GM15510 (cell line): ENCODE measurements around the gene CARNS1.
A peak's percentile ranks its signal among the peaks of the same experiment; 100 is the strongest.

Source experiments
- POLR2A ChIP-seq: IDR thresholded peaks from 3 replicates; pipeline ENCODE4 v1.6.1; 2011; ENCODE audit warnings: borderline replicate concordance; ENCODE audit not compliant: insufficient read length; ENCODE audit errors: extremely low read depth

CARNS1 gene

DNA sequence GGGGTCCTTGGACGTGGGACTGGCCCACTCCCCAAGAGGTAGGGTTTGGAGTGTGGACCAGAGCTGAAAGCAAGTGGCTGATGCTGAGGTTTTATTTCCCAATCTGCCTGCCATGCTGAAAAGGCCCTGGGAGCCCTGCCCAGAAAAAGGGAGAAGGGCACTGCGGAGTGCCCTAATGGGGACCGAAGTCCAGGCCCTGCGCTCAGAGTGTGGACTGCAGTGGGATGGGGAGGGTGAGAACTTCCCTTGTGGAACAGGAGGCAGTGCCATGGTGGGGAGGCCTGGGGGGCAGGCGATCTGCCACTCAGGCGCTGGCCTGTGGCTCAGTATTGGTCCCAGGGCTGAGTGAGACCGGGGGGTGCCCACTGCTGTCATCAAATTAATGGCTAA, 32.7 kb downstream of the CARNS1 start:
- no peak for TF ChIP-seq POLR2A

DNA sequence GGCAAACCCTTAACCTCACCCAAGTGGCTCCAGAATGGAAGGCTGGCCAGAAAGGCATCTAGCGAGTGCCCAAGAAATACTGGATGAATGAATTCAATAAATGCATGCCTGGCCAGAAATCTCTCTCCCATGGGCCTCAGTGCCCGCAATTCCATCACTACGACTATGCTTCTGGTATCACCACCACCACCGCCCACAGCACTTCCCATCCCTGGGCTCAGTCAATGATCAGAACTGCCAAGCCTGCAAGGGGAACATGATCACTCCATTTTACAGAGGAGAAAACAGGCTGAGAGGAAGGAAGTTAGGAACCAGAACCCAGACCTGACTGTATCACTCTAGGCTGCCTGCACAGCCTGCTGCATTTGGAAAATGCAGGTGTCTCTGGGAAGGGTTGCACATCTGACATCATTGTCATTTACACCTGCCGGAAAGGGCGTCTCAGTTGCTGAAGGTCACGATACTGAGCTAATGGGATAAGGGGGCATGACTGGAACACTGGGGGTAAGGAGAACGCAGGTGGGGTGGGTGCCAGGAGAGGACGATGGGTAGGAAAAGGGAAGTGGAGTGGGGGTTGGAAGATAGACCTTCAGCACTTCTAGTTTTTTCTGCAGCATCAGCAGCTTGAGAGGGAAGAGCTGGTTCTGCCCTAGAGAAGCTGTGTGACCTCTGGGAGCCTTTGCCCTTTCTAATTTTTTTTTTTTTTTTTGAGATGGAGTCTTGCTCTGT, 33.8 kb downstream of the CARNS1 start:
- TF ChIP-seq POLR2A: no peak

DNA sequence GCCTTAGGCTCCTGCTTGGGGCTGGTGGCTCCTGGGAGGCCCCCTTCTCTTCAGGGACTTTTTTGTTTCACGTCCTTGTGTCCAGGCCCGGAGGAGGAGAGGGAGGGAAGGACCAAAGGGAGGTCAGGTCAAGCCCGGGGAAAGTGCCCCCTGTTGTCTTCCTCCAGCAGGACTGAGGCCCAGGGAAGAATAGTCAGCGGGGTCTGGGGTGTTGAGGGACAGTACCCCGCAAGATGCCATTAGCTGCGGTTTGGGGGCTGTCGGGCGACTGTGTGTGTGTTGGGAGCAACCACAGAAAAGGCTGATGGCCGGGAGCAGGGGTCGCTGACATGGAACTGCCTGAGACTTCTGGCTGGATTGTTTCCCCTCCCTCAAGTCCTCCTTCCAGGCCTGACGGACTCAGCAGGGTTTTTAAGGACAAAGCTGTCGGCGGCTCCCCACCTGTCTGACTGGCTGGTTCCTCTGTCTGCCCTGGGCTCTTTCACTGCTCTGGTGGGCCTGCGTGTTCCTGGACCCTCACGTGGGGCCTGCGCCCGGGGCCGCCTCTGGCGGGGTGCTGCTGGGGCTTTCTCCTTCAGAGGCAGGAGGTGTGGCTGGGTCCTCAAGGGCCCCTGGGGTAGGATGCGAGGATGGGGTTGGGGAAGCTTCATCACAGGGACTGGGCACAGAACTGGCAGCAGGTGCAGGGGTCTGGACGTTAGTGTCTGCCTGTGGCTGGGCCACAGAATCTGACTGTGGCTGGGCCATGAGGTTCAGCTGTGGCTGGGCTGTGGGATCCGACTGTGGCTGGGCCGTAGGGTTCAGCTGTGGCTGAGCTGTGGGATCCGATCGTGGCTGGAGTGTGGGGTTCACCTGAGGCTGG, 35.5 kb downstream of the CARNS1 start:
- no peak for TF ChIP-seq POLR2A

DNA sequence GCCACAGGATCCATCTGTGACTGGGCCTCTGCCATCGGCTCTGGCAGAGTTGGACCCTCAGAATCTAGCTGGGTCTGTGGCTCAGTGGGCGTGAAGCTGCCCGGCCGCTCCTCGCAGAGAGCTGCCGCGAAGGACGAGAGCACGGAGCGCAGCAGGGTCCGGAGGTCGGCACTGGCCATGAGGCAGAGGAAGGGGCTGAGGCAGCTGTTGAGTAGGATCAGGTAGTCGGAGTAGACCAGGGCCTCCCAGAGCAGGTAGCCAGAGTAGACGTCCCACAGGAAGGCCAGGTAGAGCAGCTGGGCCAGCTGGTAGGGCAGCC, 36.1 kb downstream of the CARNS1 start:
- TF ChIP-seq POLR2A: no peak

DNA sequence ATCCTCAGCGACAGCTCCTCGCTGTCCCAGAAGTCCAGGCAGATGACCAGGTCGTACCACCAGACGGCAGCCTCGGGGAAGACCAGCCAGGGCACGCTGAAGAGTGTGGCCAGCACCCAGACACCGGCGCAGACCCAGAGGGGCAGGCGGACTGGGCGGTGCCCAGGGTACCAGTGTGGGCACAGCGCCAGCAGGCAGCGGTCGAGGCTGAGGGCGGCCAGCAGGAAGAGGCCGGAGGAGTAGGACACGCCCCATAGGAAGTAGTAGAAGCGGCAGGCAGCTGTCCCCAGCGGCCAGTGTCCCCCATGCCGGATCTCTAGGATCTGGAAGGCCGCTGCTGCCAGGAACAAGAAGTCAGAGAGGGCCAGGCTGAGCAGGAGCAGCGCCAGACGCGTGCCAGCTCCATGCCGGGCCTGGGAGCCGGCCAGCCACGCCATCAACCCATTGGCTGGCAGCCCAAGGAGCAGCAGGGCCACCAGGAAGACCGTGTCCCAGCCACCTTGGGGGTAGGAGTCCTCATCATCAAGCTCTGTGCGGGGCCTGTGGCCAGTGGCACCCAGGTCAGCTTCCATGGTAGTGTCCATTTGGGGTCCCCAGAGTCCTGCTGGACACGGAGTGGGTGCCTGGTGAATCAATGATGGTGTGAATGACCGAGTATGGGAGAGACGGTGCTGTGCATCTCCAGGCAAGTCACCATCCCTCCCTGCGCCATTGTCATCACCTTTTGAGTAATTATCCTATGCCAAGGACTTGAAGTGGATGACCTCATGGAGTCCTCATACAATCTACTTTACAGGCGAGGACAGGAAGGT, 36.9 kb downstream of the CARNS1 start, which contains the start of gene GPR152:
Gene GPR152 (minus strand): TSS at position 589 of the 812 bp plus-strand sequence. CDS start 5 bp downstream, at position 584.
- no peak for TF ChIP-seq POLR2A

DNA sequence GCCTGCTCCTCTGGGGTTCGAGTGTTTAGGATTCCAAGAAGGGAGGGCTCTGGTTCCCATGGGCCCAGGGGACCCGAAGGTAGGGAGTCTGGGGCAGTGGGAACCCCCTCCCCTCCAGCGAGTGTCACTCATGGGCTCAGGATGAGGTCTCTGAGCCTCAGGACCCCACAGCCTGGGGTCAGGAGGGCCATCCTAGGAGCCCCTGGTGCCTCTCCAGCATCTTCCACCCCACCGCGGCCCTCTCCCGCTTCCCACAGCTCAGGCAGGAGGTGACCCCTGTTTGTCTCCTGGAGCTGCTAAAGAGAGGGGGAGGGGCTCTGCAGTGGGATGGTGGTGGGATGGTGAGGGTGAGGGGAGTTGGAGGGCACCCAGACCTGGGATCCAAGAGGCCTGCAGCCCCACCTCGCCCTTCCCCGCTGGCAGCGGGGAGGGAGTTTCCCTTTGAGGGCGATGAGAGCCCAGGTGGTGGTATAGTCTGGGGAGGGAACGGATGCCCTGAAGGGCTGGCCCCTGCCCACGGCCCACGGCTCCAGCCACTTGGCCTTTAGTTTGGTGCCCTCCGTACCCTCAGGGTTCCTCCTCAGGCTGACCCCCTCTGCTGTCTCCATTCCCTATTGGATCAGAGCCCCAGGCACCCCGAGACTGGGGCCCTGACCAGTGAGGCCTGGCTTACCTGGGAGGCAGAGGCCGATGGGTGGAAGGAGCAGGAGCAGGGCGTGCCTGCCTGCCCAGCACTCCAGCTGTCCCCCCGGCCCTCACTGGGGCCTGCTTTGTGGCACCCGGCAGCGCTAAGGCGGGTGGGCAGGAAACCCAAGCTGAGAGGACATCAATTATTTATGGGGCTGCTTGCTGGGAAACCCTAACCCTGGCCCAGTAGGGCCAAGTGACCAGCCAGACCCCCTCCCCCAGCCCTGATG, 38.6 kb downstream of the CARNS1 start:
- no peak for TF ChIP-seq POLR2A

DNA sequence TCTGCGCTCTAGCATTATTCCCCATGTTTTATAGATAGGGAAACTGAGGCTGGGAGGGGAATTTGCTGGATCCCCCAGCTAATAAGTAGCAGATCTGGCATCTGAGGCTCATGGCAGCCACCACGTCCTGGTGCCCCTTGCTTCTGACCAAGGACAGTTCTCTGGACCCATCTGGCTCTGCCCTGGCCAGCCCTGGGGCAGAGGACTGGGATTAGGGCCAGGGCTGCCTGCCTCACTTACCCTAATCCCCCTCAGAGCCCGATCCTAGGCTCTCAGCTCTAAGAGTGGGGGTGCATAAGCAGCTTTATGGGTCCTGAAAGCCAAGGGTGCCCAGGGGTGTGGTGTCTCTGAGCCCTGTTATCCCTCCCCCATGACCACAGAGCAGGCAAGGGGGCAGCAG, 39.6 kb downstream of the CARNS1 start, which contains the start of gene CABP4:
Gene CABP4 (plus strand): TSS at position 301 of the 400 bp plus-strand sequence. CDS start 70 bp downstream, at position 371.
- TF ChIP-seq POLR2A: no peak

DNA sequence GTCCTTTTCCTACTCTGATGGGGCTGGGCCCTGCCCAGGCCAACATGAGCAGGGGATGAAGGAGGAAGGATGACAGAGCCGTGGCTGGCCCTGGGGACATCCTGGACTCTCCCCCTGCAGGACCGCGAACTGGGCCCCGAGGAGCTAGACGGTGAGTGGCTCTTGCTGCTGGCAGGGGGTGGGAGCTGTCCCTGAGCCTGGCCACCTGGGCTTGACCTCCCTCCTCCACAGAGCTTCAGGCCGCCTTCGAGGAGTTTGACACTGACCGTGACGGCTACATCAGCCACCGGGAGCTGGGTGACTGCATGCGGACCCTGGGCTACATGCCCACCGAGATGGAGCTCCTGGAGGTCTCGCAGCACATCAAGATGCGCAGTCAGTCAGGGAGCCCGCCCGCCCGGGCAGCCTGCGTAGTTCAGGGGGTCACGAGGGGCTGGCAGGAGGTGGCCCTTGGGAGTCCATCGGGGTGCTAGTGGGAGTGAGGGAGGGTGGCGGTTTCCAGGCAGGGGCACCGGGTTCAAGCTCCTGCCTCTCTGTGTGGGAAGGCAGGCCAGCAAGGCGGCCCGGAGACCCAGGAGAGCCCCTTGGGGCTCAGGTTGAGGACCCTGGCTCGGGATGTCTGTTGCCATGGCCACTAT, 40.7 kb downstream of the CARNS1 start:
- no peak for TF ChIP-seq POLR2A

DNA sequence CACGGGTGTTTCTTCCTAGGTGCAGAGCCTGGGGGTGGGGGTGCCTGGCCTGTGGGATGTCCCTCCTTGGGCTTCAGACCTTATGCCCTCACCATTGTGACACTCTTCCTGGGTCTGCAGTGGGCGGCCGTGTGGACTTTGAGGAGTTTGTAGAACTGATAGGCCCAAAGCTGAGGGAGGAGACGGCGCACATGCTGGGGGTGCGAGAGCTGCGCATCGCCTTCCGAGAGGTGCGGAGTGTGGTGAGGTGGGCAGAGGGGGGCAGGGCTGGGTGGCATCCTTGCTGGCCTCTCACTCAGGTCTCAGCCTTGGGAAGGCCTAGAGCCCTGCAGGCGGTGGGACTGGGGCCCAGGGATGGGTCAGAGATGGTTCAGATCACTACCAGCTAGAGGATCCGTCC, 42.0 kb downstream of the CARNS1 start:
- no peak for TF ChIP-seq POLR2A

DNA sequence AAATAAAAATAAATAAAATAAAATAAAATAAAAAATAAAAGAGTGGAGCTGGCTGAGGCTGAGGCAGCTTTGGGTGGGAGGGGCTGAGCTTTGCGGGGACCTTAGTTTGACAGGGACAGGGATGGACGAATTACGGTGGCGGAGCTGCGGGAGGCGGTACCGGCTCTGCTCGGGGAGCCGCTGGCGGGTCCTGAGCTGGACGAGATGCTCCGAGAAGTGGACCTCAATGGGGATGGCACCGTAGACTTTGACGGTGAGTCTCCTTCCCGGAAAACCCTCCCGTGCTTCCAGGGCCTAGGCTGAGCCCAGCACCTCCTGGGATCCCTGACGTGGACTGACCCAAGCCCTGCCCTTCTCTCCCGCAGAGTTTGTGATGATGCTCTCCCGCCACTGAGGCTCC, 42.8 kb downstream of the CARNS1 start:
- TF ChIP-seq POLR2A: no peak

DNA sequence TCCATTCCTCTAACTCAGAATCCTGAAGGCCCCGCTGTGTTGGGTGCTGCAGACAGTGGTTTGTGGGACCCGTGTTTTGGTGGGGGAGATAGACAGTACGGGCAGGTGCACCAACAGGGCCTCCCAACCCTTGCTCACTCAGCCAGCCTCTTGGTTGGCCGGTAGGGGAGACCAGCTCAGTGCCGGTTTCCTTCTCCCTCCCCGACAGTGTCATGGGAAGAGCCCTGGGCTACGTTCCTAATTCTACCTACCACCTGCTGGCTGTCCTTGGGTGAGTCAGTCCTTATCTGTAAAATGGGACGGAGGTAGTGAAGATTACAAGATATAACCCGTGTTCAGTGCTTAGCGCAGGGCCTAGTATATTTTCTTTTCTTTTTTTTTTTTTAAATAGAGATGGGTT, 47.7 kb downstream of the CARNS1 start:
- TF ChIP-seq POLR2A: no peak

DNA sequence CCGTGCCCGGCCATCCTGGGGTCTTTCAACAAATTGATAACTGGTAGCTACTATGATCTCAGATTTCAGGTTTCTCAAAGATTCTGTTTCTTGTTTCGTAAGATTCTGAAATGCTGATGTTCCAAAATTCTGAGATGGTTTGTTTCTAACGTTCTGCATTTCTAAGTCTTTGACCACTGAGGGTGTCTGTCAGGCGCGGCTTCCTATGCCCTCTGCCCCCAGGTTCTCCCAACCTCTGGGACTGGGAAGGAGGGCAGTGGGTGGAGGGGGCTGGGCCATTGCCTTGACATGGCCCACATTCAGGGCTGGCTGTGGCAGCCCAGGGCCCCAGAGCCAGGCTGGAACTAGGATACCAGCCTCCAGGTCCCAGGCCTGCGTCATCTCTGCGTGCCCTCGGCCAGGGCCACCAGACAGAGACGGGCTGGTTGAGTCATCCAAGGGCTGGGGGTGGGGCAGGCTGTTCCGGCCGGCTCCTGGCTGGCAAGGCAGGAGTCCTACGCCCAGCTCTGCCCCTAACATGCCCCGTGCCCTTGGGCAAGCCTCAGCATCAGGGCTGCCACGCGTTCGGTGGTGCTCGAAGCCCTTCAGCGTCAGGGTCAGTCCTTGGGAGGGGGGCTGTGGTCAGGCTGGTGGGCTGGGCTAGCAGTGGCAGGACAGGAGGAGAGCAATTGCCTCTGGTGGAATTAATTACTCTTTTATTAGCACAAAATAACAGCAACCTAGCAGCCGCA, 48.4 kb downstream of the CARNS1 start:
- no peak for TF ChIP-seq POLR2A

DNA sequence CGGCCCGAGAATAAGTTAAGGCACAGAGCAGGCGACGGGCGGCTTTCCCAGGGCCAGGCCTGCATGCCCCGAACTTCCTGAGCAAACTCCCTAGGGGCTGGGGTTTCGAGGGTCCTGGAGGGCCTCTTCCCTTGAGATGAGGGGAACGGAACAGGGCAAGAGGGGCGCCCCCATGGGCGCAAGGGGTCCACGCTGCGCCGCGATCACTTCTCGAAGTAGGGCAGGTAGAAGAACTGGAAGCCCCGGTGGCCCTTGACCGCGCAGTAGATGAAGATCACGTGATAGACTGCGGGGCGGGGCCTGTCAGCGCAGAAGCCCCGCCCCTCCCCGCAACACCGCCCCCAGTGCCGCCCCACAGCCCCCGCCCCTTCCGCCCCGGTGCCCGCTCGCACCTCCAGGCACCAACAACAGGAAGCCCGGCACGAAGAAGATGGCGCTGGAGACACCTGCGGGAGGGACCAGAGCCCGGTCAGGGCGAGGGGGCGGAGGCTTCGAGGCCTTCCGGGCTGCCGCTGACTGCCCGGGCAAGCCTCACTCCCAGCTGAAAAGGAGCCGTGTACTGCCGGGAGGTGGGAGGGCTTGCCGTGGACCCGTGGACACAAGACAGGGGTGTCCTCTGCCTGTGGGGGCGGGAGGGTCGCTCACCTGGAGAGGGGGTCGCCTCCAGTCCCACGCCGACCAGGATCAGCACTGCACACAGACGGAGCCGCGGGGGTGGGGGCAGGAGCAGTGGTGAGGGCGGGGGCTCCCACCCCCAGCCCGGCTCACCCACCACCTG, 49.1 kb downstream of the CARNS1 start:
- TF ChIP-seq POLR2A: peak; percentile 77

DNA sequence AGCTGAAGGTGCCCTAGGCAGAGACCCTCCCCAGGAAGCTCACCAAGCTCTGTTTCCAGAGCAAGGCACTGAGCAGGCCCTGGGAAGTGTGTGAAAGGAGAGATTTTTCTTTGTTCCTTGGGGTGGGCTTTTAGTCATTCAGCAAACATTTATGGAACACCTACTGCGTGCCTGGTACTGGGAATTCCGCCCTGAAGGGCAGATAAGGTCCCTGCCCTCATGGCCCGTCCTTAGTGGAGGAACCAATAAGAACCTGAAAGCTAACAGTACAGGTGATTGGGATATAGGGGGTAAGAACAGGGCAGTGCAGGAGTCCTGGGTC, 49.7 kb downstream of the CARNS1 start:
- TF ChIP-seq POLR2A: no peak
